ENCODE data around the gene NOVA2.

- TF ChIP-seq POLR2A (IDR thresholded peaks at IDR 0.05; ENCODE audit: low read depth, low read length) (no peak), POLR2AphosphoS5 (IDR thresholded peaks at IDR 0.05; ENCODE audit: low read depth, low read length) (no peak), SPI1 (IDR thresholded peaks at IDR 0.05; ENCODE audit: low read depth, low read length) (no peak)
These were observed 5.0 kb downstream of the NOVA2 start for GRCh38 chr19:45968626-45969025.
